ENCODE data around the gene DENND1A. TPM values are rescaled to one million over a fixed set of nuclear protein-coding genes. Genes with fewer than 3 reads are reported as not detected.
A peak's percentile ranks its signal among the peaks of the same experiment; 100 is the strongest.
"Not testable (repeated sequence)": the region's sequence is repeated elsewhere in the genome, so short reads cannot be mapped to it uniquely, and the experiment has no call there.

The DENND1A gene
- total and polyA plus RNA-seq, 4 donors, result 13.4 to 30.5 (median 28.3) TPM

DNA sequence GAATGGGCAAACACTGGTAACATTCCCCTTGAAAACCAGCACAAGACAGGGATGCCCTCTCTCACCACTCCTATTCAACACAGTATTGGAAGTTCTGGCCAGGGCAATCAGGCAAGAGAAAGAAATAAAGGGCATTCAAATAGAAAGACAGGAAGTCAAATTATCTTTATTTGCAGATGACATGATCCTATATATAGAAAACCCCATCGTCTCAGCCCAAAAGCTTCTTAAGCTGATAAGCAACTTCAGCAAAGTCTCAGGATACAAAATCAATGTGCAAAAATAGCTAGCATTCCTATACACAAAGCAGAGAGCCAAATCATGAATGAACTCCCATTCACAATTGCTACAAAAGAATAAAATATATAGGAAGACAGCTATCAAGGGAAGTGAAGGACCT, 501.5 kb downstream of the DENND1A start:
- WGBS (ENCODE audit: insufficient coverage), result 80% methylated on average over 1 of the region's 1 CpG
- H3K4me1 ChIP-seq (ENCODE audit: control insufficient read depth, insufficient read depth, low read length), result peaks cover 23% of the 10 kb centered on the region
- peaks cover 15% of the 10 kb centered on the region for H3K36me3 ChIP-seq (ENCODE audit: control insufficient read depth, insufficient read depth, low read length)
- H3K27ac ChIP-seq (ENCODE audit: low read depth, low read length); H3K9me3 ChIP-seq (ENCODE audit: control insufficient read depth, insufficient read depth, low read length); H3K4me3 ChIP-seq (ENCODE audit: low read depth, low read length); H3K27me3 ChIP-seq (ENCODE audit: control insufficient read depth, insufficient read depth, low read length); DNase-seq (ENCODE audit: low read depth in 4 of 6, low spot score in 6 of 6): not testable (repeated sequence)

DNA sequence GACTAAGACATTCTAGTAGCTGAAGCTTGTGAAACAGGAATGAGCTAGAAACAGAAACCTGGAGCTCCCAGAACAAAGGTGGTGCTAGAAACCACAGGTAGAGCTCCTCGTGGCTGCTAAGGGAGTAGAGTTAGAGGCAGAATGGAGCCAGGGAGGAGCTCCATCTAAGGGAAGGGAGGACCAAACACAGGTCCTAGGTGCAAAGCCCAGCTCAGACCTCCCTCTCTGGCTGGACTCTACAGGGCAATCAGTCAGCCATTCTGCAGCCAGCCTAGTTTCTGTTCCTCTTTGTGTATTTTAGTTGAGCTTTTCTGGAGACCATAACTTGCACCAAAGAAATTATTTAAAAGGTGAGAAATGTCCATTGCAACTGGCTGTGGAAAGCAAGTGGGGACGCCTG, 503.5 kb downstream of the DENND1A start:
- Histone ChIP-seq H3K27ac (ENCODE audit: low read depth, low read length) (peak overlapping the region; percentile 60), H3K4me3 (ENCODE audit: low read depth, low read length) (no peak overlapping the region), H3K9me3 (ENCODE audit: control insufficient read depth, insufficient read depth, low read length) (no peaks in the 10 kb centered on the region), H3K4me1 (ENCODE audit: control insufficient read depth, insufficient read depth, low read length) (peaks cover 28% of the 10 kb centered on the region), H3K27me3 (ENCODE audit: control insufficient read depth, insufficient read depth, low read length) (no peaks in the 10 kb centered on the region), H3K36me3 (ENCODE audit: control insufficient read depth, insufficient read depth, low read length) (peaks cover 12% of the 10 kb centered on the region)
- WGBS (ENCODE audit: insufficient coverage), result 56% methylated on average over 2 of the region's 2 CpGs
- no peak for DNase-seq (ENCODE audit: low read depth in 4 of 6, low spot score in 6 of 6)

DNA sequence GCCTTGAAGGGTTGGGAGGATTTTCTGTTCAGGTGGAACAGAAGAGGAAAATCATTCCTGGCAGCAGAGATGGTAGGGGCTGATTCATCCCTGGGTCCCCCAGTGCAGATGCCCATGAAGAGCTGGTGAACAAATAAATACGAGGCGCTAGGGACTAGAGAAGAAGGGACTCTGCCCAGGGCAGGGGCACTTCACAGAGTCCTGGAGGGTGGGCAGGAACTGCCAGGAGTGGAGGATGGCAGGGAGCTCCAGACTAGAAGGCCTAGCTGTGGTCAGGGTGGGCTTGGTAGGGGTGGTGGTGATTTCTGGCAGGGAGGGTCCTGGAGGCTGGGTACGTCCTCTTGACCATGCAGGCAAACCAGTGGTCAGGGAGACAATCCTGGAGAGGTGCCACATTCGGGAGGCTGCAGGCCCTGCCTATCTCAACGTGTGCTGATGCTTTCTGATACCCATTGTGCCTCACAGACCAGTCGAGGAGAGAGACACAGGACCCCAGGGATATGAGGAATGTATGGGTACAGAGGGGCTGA, 504.0 kb downstream of the DENND1A start:
- Histone ChIP-seq H3K9me3 (ENCODE audit: control insufficient read depth, insufficient read depth, low read length) (no peaks in the 10 kb centered on the region), H3K4me1 (ENCODE audit: control insufficient read depth, insufficient read depth, low read length) (peaks cover 28% of the 10 kb centered on the region), H3K27me3 (ENCODE audit: control insufficient read depth, insufficient read depth, low read length) (no peaks in the 10 kb centered on the region), H3K36me3 (ENCODE audit: control insufficient read depth, insufficient read depth, low read length) (peaks cover 12% of the 10 kb centered on the region), H3K27ac (ENCODE audit: low read depth, low read length) (peak overlapping the region; percentile 60), H3K4me3 (ENCODE audit: low read depth, low read length) (no peak overlapping the region)
- DNase-seq (ENCODE audit: low read depth in 4 of 6, low spot score in 6 of 6), result no peak
- 77% methylated on average over 5 of the region's 6 CpGs for WGBS (ENCODE audit: insufficient coverage)

DNA sequence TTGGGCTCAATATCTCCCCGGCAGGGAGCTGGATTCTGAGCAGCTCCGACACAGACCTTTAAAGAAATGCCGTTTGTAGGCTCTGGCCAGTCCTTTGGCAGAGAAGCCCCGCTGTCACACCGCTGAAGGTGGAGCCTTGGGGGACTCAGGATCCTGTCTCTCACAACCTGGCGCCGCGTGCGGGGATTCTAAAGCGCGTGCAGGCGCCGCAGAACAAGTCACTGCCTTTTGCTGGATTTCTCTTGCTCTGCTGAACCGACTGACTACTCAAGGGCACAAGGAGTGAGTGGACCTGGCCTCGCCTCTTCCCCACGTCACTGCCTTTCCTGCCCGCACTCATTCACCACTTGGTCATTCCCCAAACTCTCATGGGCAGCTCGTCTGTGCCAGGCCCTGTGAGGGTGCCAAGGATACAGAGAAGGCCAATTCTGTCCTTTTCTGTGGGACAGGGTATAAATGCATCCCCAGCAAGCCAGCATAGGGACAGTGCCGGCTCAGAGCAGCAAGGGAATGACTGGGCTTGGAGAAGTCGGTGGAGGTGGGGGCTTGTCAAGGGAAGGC, 504.6 kb downstream of the DENND1A start:
- Histone ChIP-seq H3K4me3 (ENCODE audit: low read depth, low read length) (no peak overlapping the region), H3K4me1 (ENCODE audit: control insufficient read depth, insufficient read depth, low read length) (peaks cover 29% of the 10 kb centered on the region), H3K27me3 (ENCODE audit: control insufficient read depth, insufficient read depth, low read length) (no peaks in the 10 kb centered on the region), H3K36me3 (ENCODE audit: control insufficient read depth, insufficient read depth, low read length) (peaks cover 8% of the 10 kb centered on the region), H3K27ac (ENCODE audit: low read depth, low read length) (peak overlapping the region; percentile 60), H3K9me3 (ENCODE audit: control insufficient read depth, insufficient read depth, low read length) (no peaks in the 10 kb centered on the region)
- peak in 3 of 6 donors; percentile 53 to 80 (median 59) for DNase-seq (ENCODE audit: low read depth in 4 of 6, low spot score in 6 of 6)
- 47% methylated on average over 20 of the region's 20 CpGs for WGBS (ENCODE audit: insufficient coverage)

DNA sequence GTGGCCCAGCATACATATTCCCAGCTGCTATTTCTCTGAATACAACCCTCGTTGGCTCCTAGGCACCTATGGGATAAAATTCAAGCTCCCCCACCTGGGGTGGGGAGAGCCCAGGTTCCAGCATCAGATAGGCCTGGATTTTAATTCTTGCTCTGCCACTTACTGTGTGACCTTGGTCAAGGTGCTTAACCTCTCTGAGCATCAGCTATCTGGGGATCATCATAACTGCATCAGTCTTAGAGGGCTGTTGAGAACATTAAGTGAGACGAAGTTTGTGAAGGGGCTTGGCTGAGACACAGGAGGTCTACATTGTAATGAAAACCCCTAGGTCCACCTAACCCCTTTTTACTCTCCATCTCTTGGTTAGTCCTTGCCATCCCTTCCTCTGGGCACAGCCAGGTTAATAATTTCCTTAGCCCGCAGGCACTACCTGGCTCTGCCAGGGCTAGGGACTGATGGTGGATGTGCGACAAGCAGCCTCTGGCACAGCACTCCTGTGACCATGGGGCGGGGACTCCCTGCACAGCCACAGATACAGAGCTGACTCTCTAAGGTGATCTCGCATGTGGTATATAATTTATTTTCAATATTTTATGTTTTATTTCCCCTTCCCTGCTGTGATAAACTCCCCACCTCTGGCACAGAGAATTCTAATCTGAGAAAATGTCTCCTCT, 505.2 kb downstream of the DENND1A start:
- DNase-seq (ENCODE audit: low read depth in 4 of 6, low spot score in 6 of 6), result no peak
- Histone ChIP-seq H3K27ac (ENCODE audit: low read depth, low read length) (peak overlapping the region; percentile 60), H3K36me3 (ENCODE audit: control insufficient read depth, insufficient read depth, low read length) (peaks cover 15% of the 10 kb centered on the region), H3K4me3 (ENCODE audit: low read depth, low read length) (no peak overlapping the region), H3K27me3 (ENCODE audit: control insufficient read depth, insufficient read depth, low read length) (no peaks in the 10 kb centered on the region), H3K9me3 (ENCODE audit: control insufficient read depth, insufficient read depth, low read length) (no peaks in the 10 kb centered on the region), H3K4me1 (ENCODE audit: control insufficient read depth, insufficient read depth, low read length) (peaks cover 35% of the 10 kb centered on the region)
- no CpG with 5 or more reads among the region's 6 CpGs for WGBS (ENCODE audit: insufficient coverage)

DNA sequence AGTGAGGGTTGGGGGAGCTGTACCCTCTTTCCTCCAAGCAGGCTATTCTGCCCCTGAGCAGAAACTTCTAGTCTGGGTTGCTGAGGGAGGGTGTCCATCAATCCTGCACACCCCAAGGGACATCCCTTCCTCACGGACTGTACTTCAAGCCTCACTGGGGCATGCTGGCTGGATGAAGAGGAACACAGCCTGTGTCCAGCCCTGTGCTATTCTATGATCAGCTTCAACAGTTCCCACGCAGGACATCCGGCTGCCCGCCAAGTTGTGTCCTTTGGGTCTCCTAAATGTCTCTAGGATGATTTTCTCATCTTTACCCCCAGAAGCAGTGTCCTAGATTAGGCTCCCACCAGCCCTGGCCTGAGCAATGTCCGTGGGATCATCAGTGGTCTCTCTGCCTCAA, 505.8 kb downstream of the DENND1A start:
- Histone ChIP-seq H3K4me3 (ENCODE audit: low read depth, low read length) (no peak overlapping the region), H3K9me3 (ENCODE audit: control insufficient read depth, insufficient read depth, low read length) (no peaks in the 10 kb centered on the region), H3K27me3 (ENCODE audit: control insufficient read depth, insufficient read depth, low read length) (no peaks in the 10 kb centered on the region), H3K27ac (ENCODE audit: low read depth, low read length) (no peak overlapping the region), H3K36me3 (ENCODE audit: control insufficient read depth, insufficient read depth, low read length) (peaks cover 18% of the 10 kb centered on the region), H3K4me1 (ENCODE audit: control insufficient read depth, insufficient read depth, low read length) (peaks cover 38% of the 10 kb centered on the region)
- no peak for DNase-seq (ENCODE audit: low read depth in 4 of 6, low spot score in 6 of 6)
- 98% methylated on average over 5 of the region's 5 CpGs for WGBS (ENCODE audit: insufficient coverage)

- WGBS (ENCODE audit: insufficient coverage), result no CpG with 5 or more reads among the region's 8 CpGs
- H3K9me3 ChIP-seq (ENCODE audit: control insufficient read depth, insufficient read depth, low read length), result no peaks in the 10 kb centered on the region
- H3K4me3 ChIP-seq (ENCODE audit: low read depth, low read length), result no peak overlapping the region
- H3K27ac ChIP-seq (ENCODE audit: low read depth, low read length), result no peak overlapping the region
- no peaks in the 10 kb centered on the region for H3K27me3 ChIP-seq (ENCODE audit: control insufficient read depth, insufficient read depth, low read length)
- no peak for DNase-seq (ENCODE audit: low read depth in 4 of 6, low spot score in 6 of 6)
- H3K36me3 ChIP-seq (ENCODE audit: control insufficient read depth, insufficient read depth, low read length), result peaks cover 25% of the 10 kb centered on the region
- peaks cover 38% of the 10 kb centered on the region for H3K4me1 ChIP-seq (ENCODE audit: control insufficient read depth, insufficient read depth, low read length)
These were observed 506.6 kb downstream of the DENND1A start for GRCh38 chr9:123423311-123423640.

- Histone ChIP-seq H3K4me1 (ENCODE audit: control insufficient read depth, insufficient read depth, low read length) (peaks cover 38% of the 10 kb centered on the region), H3K4me3 (ENCODE audit: low read depth, low read length) (no peak overlapping the region), H3K27me3 (ENCODE audit: control insufficient read depth, insufficient read depth, low read length) (no peaks in the 10 kb centered on the region), H3K9me3 (ENCODE audit: control insufficient read depth, insufficient read depth, low read length) (no peaks in the 10 kb centered on the region), H3K36me3 (ENCODE audit: control insufficient read depth, insufficient read depth, low read length) (peaks cover 28% of the 10 kb centered on the region), H3K27ac (ENCODE audit: low read depth, low read length) (no peak overlapping the region)
- peak in 1 of 6 donors; percentile 72 for DNase-seq (ENCODE audit: low read depth in 4 of 6, low spot score in 6 of 6)
- WGBS (ENCODE audit: insufficient coverage), result 69% methylated on average over 21 of the region's 21 CpGs
These were observed 507.2 kb downstream of the DENND1A start for GRCh38 chr9:123422635-123423310.

- Histone ChIP-seq H3K27me3 (ENCODE audit: control insufficient read depth, insufficient read depth, low read length) (no peaks in the 10 kb centered on the region), H3K4me1 (ENCODE audit: control insufficient read depth, insufficient read depth, low read length) (peaks cover 37% of the 10 kb centered on the region), H3K27ac (ENCODE audit: low read depth, low read length) (no peak overlapping the region), H3K4me3 (ENCODE audit: low read depth, low read length) (no peak overlapping the region), H3K36me3 (ENCODE audit: control insufficient read depth, insufficient read depth, low read length) (peaks cover 28% of the 10 kb centered on the region), H3K9me3 (ENCODE audit: control insufficient read depth, insufficient read depth, low read length) (no peaks in the 10 kb centered on the region)
- no peak for DNase-seq (ENCODE audit: low read depth in 4 of 6, low spot score in 6 of 6)
- WGBS (ENCODE audit: insufficient coverage), result 93% methylated on average over 6 of the region's 8 CpGs
These were observed 508.0 kb downstream of the DENND1A start for GRCh38 chr9:123421801-123422455.

Measured in spinal cord (tissue), 10 donors.